MM.1S (cell line): Measurements from ENCODE around the gene TPRA1.

Experiments
- DNase-seq: peaks from one replicate; pipeline ENCODE4 v3.0.0-alpha.2; 2015
- H2AFZ ChIP-seq: fragments of 300-600 bp; sonication (generic); 2 replicates; pipeline ENCODE4 v1.6.0; 2016; ENCODE audit warnings: antibody characterized with exemption, low read length
- H3F3A ChIP-seq: fragments of 300-600 bp; sonication (generic); 2 replicates; pipeline ENCODE4 v1.6.1; 2016; ENCODE audit warnings: mild to moderate bottlenecking, antibody characterized with exemption, low read length, moderate library complexity, mixed read lengths; ENCODE audit not compliant: insufficient read depth
- H3K27ac ChIP-seq: fragments of 300-600 bp; sonication (generic); 2 replicates; pipeline ENCODE4 v1.5.1; 2016; ENCODE audit warnings: mild to moderate bottlenecking, low read length
- H3K27me3 ChIP-seq: fragments of 300-600 bp; sonication (generic); replicated peaks from 2 replicates; pipeline ENCODE4 v1.6.0; 2016; ENCODE audit warnings: low read length; ENCODE audit not compliant: insufficient read depth
- H3K36me3 ChIP-seq: fragments of 300-600 bp; sonication (generic); replicated peaks from 2 replicates; pipeline ENCODE4 v1.6.1; 2016; ENCODE audit warnings: mild to moderate bottlenecking, low read length, mixed read lengths; ENCODE audit not compliant: insufficient read depth
- H3K4me1 ChIP-seq: fragments of 300-600 bp; sonication (generic); 2 replicates; pipeline ENCODE4 v1.6.1; 2016; ENCODE audit warnings: low read length, mixed read lengths
- H3K4me2 ChIP-seq: fragments of 300-600 bp; sonication (generic); 2 replicates; pipeline ENCODE4 v1.6.0; 2016; ENCODE audit warnings: low read depth, low read length
- H3K4me3 ChIP-seq: fragments of 300-600 bp; sonication (generic); 2 replicates; pipeline ENCODE4 v1.5.1; 2016; ENCODE audit warnings: low read length, mixed read lengths
- H3K79me2 ChIP-seq: fragments of 300-600 bp; sonication (generic); 2 replicates; pipeline ENCODE4 v1.6.1; 2016; ENCODE audit warnings: mixed run types, low read length, mixed read lengths
- H3K9ac ChIP-seq: fragments of 300-600 bp; sonication (generic); 2 replicates; pipeline ENCODE4 v1.6.1; 2016; ENCODE audit warnings: low read length, mixed read lengths
- H3K9me2 ChIP-seq: fragments of 300-600 bp; sonication (generic); replicated peaks from 2 replicates; pipeline ENCODE4 v1.6.1; 2016; ENCODE audit warnings: mild to moderate bottlenecking, low read length, mixed read lengths; ENCODE audit not compliant: insufficient read depth
- H3K9me3 ChIP-seq: fragments of 300-600 bp; sonication (generic); replicated peaks from 2 replicates; pipeline ENCODE4 v1.6.1; 2016; ENCODE audit warnings: mild to moderate bottlenecking, low read length, mixed read lengths; ENCODE audit not compliant: insufficient read depth
- H4K20me1 ChIP-seq: fragments of 300-600 bp; sonication (generic); 2 replicates; pipeline ENCODE4 v1.6.1; 2016; ENCODE audit warnings: mild to moderate bottlenecking, low read length, moderate library complexity, mixed read lengths; ENCODE audit not compliant: insufficient read depth
- EZH2 ChIP-seq: fragments of 300-600 bp; sonication (generic); optimal IDR thresholded peaks from 2 replicates; pipeline ENCODE3; 2017; ENCODE audit warnings: low read depth, mild to moderate bottlenecking, antibody characterized with exemption, low read length, mixed read lengths
- EZH2phosphoT487 ChIP-seq: fragments of 300-600 bp; sonication (generic); IDR thresholded peaks from 2 replicates; pipeline ENCODE4 v1.6.1; 2018; ENCODE audit warnings: antibody characterized with exemption, low read length
- TF ChIP-seq, protein P1 (sequence below): fragments of 300-600 bp; sonication (generic); IDR thresholded peaks from 2 replicates; pipeline ENCODE4 v1.5.1; 2016; ENCODE audit warnings: antibody characterized with exemption, low read length, mixed read lengths

TPRA1 gene

DNA sequence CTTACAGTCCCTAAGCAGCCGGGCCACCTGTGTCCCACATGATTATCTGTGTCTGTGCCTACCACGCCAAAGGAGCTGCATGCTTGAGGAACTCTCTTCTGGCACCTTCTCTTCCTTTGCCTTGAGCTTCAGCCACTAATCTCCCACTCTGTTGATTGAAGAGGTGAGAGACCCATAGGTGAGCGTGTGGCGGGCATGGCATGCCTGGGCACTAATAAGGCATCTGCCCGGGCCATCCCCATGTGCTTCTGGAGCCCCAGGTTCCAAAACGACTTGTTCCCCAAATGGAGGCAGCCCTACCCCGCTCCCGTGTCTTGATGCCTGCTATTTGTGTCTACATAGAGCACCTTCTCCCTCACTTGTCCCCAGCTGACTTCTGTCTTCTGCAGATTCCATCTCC lies 20.7 kb upstream of the TPRA1 start:
- Histone ChIP-seq H3K4me1 (no peaks in the 10 kb centered on the region), H3K4me3 (no peak overlapping the region), H3K27me3 (no peaks in the 10 kb centered on the region), H3K9ac (no peak overlapping the region), H3K9me3 (no peaks in the 10 kb centered on the region), H3K36me3 (peaks cover 30% of the 10 kb centered on the region), H3K9me2 (no peaks in the 10 kb centered on the region), H2AFZ (no peak overlapping the region), H3K4me2 (no peak overlapping the region), H3K79me2 (peaks cover 78% of the 10 kb centered on the region), H3F3A (no peaks in the 10 kb centered on the region), H4K20me1 (peaks cover 12% of the 10 kb centered on the region; the same call in 1 of the 2 replicates), H3K27ac (no peak overlapping the region)
- no peak for DNase-seq
- TF ChIP-seq EZH2 (no peak), EZH2phosphoT487 (no peak)
- TF ChIP-seq, protein P1, sequence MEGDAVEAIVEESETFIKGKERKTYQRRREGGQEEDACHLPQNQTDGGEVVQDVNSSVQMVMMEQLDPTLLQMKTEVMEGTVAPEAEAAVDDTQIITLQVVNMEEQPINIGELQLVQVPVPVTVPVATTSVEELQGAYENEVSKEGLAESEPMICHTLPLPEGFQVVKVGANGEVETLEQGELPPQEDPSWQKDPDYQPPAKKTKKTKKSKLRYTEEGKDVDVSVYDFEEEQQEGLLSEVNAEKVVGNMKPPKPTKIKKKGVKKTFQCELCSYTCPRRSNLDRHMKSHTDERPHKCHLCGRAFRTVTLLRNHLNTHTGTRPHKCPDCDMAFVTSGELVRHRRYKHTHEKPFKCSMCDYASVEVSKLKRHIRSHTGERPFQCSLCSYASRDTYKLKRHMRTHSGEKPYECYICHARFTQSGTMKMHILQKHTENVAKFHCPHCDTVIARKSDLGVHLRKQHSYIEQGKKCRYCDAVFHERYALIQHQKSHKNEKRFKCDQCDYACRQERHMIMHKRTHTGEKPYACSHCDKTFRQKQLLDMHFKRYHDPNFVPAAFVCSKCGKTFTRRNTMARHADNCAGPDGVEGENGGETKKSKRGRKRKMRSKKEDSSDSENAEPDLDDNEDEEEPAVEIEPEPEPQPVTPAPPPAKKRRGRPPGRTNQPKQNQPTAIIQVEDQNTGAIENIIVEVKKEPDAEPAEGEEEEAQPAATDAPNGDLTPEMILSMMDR = no peak

DNA sequence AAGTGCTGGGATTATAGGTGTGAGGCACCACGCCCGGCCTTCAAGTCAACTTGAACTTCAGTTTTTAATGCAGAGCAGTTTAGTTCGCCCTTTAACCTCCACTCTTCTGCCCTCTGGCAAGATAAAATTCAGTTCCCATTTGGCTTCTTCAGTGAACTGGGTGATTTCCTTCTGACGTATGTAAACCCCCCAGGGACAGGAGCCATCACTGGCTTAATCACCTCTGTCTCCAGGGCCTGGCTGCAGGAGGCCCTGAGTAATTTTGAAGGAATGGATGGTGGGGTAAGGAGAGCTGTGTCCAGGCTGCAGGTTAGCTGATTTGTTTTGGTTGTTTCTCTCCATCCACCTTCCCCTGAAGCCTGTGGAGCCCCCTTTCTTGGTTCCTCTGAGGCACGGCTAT lies 19.6 kb upstream of the TPRA1 start:
- H3K27me3 ChIP-seq = no peaks in the 10 kb centered on the region
- DNase-seq = no peak
- H3K36me3 ChIP-seq = peaks cover 31% of the 10 kb centered on the region
- no peaks in the 10 kb centered on the region for H3K9me2 ChIP-seq
- peaks cover 12% of the 10 kb centered on the region; the same call in 1 of the 2 replicates for H4K20me1 ChIP-seq
- peaks cover 87% of the 10 kb centered on the region for H3K79me2 ChIP-seq
- no peak overlapping the region for H3K4me3 ChIP-seq
- H3K4me1 ChIP-seq = no peaks in the 10 kb centered on the region
- no peak overlapping the region for H3K9ac ChIP-seq
- H3K4me2 ChIP-seq = no peak overlapping the region
- TF ChIP-seq EZH2 (no peak), EZH2phosphoT487 (no peak)
- TF ChIP-seq, protein P1 = no peak
- no peaks in the 10 kb centered on the region for H3K9me3 ChIP-seq
- no peak overlapping the region for H2AFZ ChIP-seq
- no peaks in the 10 kb centered on the region for H3F3A ChIP-seq
- no peak overlapping the region for H3K27ac ChIP-seq

DNA sequence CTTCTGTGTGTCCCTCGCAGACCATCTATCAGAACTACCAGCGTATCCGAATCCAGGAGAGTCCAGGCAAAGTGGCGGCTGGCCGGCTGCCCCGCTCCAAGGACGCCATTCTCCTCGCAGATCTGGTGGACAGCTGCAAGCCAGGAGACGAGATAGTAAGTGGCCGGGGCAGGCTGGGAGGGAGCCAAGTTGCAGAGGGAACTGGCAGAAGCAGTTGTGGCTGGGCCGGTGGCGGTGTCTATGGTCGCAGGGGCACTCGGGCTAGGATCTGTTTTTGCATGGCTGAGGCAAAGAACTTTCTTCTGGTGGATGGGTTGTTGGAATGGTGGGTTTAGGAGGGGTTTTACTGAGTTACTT lies 17.8 kb upstream of the TPRA1 start:
- H3K4me1 ChIP-seq = no peaks in the 10 kb centered on the region
- H3K9ac ChIP-seq = no peak overlapping the region
- H3K79me2 ChIP-seq = peaks cover 88% of the 10 kb centered on the region

More for the DNA sequence above, 17.8 kb upstream of the TPRA1 start:
- H3K4me3 ChIP-seq = no peak overlapping the region
- no peak overlapping the region for H2AFZ ChIP-seq
- H3K27ac ChIP-seq = no peak overlapping the region
- DNase-seq = no peak
- H3K4me2 ChIP-seq = no peak overlapping the region
- peaks cover 25% of the 10 kb centered on the region; the same call in 1 of the 2 replicates for H3K36me3 ChIP-seq
- no peaks in the 10 kb centered on the region for H3K27me3 ChIP-seq
- H4K20me1 ChIP-seq = 0 out of 2 replicates have a peak, but pooled peaks cover 7% of the 10 kb centered on the region
- no peaks in the 10 kb centered on the region for H3K9me3 ChIP-seq
- H3F3A ChIP-seq = no peaks in the 10 kb centered on the region
- no peaks in the 10 kb centered on the region for H3K9me2 ChIP-seq
- TF ChIP-seq EZH2phosphoT487 = no peak
- TF ChIP-seq EZH2 = no peak
- TF ChIP-seq, protein P1 = no peak
